Measurements from ENCODE around the gene UBE2V1.
"Not testable (repeated sequence)": the region's sequence is repeated elsewhere in the genome, so short reads cannot be mapped to it uniquely, and the experiment has no call there.

Gene UBE2V1

GRCh38 chr20:50137702-50138101, 24.8 kb upstream of the UBE2V1 start:
- not testable (repeated sequence) for DNase-seq

- no peak for DNase-seq
These were observed 24.1 kb upstream of the UBE2V1 start for GRCh38 chr20:50136822-50137599.

DNA sequence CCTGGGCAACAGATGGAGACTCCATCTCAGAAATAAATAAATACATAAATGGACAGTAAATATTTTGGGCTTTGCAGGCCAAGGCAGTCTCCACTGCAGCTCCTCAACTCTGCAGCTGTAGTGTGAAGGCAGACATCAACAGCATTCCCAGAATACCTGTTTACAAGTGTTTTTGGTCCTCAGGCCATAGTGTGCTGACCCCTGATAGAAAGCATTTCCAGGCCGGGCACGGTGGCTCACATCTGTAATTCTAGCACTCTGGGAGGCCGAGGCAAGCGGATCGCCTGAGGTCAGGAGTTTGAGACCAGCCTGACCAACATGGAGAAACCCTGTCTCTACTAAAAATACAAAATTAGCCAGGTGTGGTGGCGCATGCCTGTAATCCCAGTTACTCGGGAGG, 22.2 kb upstream of the UBE2V1 start:
- DNase-seq: not testable (repeated sequence)

GRCh38 chr20:50133474-50134217, 20.7 kb upstream of the UBE2V1 start:
- no peak for DNase-seq

DNA sequence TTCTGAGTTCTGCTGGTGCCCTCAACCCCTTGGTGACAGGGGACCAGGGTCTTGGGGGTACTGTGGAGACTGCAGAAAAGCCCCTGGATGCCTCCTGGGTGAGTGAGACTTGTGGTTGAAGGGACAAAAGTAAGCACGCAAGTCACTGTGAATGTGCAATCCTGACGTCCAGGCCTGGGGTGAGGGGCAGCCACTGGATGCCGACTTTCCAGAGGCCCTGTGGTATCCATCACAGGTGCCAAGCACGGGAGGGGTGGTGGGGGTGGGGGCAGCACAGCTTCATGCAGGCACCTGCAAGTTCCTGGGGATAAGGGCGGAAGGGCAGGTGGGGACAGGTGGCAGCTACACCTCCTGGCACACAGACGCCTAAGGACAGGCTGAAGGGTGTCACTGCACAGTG, 20.1 kb upstream of the UBE2V1 start:
- no peak for DNase-seq

GRCh38 chr20:50130995-50131394, 18.0 kb upstream of the UBE2V1 start:
- no peak for DNase-seq

GRCh38 chr20:50130356-50130723, 17.4 kb upstream of the UBE2V1 start:
- no peak for DNase-seq

- DNase-seq: no peak
These were observed 16.9 kb upstream of the UBE2V1 start for GRCh38 chr20:50129662-50130355.

DNA sequence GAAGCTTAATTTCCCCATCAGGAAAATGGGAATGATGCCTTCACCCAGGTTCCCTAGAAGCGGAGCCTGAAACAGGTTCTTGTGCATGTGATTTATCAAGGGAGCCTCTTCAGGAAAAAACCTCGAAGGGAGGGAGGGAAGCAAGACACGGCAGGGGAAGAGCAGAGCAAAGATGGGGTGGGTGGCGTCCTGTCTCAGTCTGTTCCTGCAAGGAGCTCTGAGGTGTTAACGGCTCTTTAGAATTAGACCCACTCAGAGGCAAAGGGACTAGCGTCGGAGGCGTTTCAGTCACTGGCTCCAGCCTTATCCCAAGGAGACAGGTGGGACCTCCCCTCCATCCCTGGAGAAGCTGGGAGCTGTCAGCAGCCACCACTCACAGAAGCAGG, 15.6 kb upstream of the UBE2V1 start:
- DNase-seq: no peak

DNA sequence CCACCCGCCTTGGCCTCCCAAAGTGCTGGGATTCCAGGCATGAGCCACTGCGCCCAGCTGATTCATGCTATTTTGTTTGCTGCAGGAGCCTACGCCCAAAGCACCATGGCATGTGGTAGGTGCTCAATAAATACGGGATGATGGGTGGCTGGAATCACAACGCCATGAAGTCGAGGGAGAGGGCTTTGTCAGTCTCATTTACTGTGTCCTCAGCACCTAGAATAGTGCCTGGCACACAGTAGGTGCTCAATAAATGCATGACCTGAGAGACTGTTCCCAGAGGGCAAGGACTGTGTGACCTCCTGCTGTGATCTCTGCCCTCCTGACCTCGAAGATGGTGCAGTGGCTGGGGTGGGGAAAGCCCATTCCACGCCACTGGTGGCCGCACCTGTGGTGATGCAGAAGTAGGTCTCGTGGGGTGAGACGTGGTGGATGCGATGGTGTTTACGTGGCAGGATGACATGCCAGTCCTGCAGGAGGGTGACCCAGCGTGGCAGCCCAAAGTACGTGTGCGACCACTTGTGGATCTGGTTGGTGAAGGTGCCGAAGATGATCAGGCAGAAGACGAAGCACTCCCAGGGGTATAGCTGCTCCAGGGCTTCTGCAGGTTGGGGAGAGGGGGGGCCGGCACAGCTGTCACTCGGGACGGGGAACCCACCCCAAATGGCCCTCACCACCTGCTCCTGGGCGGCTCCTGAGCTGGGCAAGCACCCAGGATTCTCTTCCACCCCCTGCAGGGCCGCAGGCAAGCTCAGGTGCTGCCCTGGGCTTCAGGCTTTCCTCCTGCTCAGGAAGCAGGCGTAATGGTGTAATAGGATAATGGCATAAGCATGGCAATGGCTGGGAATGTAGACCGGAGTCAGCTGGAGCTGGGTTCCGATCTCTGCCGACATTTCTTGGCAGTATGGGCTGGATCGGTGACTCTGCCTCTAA, 14.9 kb upstream of the UBE2V1 start:
- no peak for DNase-seq

- DNase-seq: no peak
These were observed 13.7 kb upstream of the UBE2V1 start for GRCh38 chr20:50126662-50127061.

GRCh38 chr20:50125279-50125678, 12.3 kb upstream of the UBE2V1 start:
- DNase-seq: no peak

GRCh38 chr20:50124496-50124895, 11.5 kb upstream of the UBE2V1 start:
- DNase-seq: no peak

GRCh38 chr20:50123418-50123817, 10.5 kb upstream of the UBE2V1 start:
- no peak for DNase-seq

- DNase-seq: no peak
These were observed 9.8 kb upstream of the UBE2V1 start for GRCh38 chr20:50122763-50123162.

DNA sequence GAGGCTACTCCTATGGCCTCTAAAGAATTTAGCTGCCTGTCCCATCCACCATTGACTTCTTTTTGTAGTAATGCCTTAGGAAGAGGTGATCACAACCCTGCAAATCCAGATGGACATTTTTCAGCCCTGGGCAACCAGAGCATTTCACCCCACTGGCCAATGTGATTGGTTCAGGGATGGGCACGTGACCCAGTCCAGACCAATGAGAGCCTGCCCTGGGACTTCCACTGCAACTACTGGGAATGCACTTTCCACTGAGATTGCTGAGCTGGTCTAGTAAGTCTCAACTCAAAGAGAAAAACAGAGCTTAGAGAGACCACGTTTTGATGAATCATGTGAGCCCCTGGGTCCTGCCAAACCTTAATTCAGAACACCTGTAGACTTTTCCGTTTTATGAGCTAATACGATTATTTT, 8.9 kb upstream of the UBE2V1 start:
- DNase-seq: no peak

GRCh38 chr20:50120935-50121693, 8.2 kb upstream of the UBE2V1 start:
- DNase-seq: no peak

- no peak for DNase-seq
These were observed 5.3 kb upstream of the UBE2V1 start for GRCh38 chr20:50118203-50118602.

DNA sequence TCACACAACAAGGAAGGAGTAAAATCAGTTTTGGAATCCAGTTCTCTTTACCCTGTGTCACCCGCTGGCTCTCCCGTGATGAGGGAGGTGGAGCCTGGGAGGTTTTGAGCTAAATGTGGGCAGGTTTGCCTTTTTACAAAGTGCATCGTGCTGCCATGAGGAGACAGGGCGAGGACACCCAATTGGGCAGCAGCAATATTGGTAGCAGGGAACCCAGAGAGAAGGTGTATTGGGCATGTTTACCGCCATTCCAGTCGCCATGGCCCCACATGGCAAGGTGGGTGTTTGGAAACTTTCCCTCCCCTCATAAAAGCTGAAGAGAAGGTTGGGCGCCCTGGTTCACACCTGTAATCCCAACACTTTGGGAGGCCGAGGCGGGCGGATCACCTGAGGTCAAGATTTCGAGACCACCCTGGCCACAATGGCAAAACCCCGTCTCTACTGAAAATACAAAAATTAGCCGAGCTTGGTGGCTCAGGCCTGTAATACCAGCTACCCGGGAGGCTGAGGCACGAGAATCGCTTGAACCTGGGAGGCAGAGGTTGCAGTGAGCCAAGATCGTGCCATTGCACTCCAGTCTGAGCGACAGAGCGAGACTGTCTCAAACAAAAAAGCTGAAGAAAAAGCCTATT, 3.5 kb upstream of the UBE2V1 start:
- DNase-seq: no peak

DNA sequence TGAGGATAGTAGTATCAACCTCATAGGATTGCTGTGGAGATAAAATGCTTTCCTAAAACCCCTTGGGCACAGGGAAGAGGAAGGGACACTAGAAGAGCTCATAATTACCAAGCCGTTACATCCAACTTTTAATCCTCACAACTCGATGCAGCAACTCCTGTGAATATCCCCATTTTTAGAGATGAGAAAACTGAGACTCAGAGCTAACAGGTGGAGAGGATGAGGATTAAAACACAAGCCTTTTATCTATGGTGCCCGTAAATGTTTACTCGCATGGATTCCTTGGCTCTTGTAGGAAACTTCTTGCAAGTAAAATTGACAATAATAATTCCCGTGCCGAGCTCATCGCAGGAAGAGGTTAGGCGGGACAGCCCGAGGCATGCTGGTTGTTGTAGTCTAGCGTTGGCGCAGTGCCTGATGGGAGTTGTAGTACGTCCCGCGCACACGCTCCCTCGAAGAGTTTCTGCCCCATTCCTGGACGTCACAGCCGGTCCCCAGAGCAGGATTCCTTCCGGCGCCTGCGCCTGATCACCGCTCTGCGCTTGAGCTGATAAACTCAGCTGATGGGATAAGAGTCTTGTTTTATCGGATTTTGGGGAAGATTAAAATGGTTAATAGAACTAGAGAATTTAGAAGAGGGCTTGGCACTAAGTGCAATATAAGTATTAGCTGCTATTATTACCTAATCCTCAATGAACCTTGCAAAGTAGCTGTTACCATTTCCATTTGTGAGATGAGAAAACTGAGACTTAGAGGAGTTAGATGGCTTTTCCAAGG, 2.8 kb upstream of the UBE2V1 start:
- DNase-seq: peak; percentile 56
